GM23338 (cell line): ENCODE data around the gene TOMM7. TPM values are rescaled to one million over a fixed set of nuclear protein-coding genes. Genes with fewer than 3 reads are reported as not detected.

Experiments
- ATAC-seq: fragments of 200-7000 bp; cut with Tn5 transposase; 3 replicates; pipeline ENCODE4 v1.9.1; 2020
- DNase-seq: peaks from one replicate; pipeline ENCODE4 v3.0.0-alpha.2; 2015; ENCODE audit warnings: low spot score
- H2AFZ ChIP-seq: fragments of 200-600 bp; sonication (generic); 2 replicates; pipeline ENCODE4 v1.8.0; 2016; ENCODE audit warnings: antibody characterized with exemption, mild to moderate bottlenecking, moderate library complexity
- H3F3A ChIP-seq: fragments of 200-600 bp; sonication (generic); replicated peaks from 2 replicates; pipeline ENCODE4 v1.8.0; 2017; ENCODE audit warnings: antibody characterized with exemption, mixed run types, low read depth
- H3K27ac ChIP-seq: fragments of 200-600 bp; sonication (generic); 2 replicates; pipeline ENCODE4 v1.6.1; 2016; ENCODE audit warnings: low read depth
- H3K27me3 ChIP-seq: fragments of 200-600 bp; sonication (generic); 2 replicates; pipeline ENCODE4 v1.8.0; 2016; ENCODE audit warnings: mild to moderate bottlenecking, mixed run types, moderate library complexity; ENCODE audit not compliant: insufficient read depth
- H3K36me3 ChIP-seq: fragments of 200-600 bp; sonication (generic); 2 replicates; pipeline ENCODE4 v1.8.0; 2016; ENCODE audit warnings: mild to moderate bottlenecking; ENCODE audit not compliant: insufficient read depth
- H3K4me1 ChIP-seq: fragments of 200-600 bp; sonication (generic); 2 replicates; pipeline ENCODE4 v1.8.0; 2016; ENCODE audit warnings: mild to moderate bottlenecking, moderate library complexity; ENCODE audit not compliant: insufficient read depth
- H3K4me2 ChIP-seq: fragments of 200-600 bp; sonication (generic); 2 replicates; pipeline ENCODE4 v1.7.1; 2017; ENCODE audit warnings: mixed run types
- H3K4me3 ChIP-seq: fragments of 200-600 bp; sonication (generic); 2 replicates; pipeline ENCODE4 v1.6.1; 2016; ENCODE audit warnings: mixed run types
- H3K79me2 ChIP-seq: fragments of 200-600 bp; sonication (generic); replicated peaks from 2 replicates; pipeline ENCODE4 v1.8.0; 2017; ENCODE audit warnings: mild to moderate bottlenecking; ENCODE audit not compliant: insufficient read depth
- H3K9me2 ChIP-seq: fragments of 200-600 bp; sonication (generic); 2 replicates; pipeline ENCODE4 v1.8.0; 2017; ENCODE audit not compliant: insufficient read depth
- H4K20me1 ChIP-seq: fragments of 200-600 bp; sonication (generic); replicated peaks from 2 replicates; pipeline ENCODE4 v1.8.0; 2017; ENCODE audit warnings: mild to moderate bottlenecking; ENCODE audit not compliant: insufficient read depth
- H3K27ac Mint-ChIP-seq: 2 replicates; pipeline ENCODE4 v1.8.0; 2020; ENCODE audit warnings: inconsistent platforms, mild to moderate bottlenecking, moderate library complexity, mixed read lengths
- H3K27me3 Mint-ChIP-seq: 3 replicates; pipeline ENCODE4 v1.8.0; 2022; ENCODE audit warnings: low read depth, mild to moderate bottlenecking, moderate library complexity, mixed read lengths, inconsistent platforms; ENCODE audit not compliant: insufficient read depth, poor library complexity
- H3K36me3 Mint-ChIP-seq: 3 replicates; pipeline ENCODE4 v1.8.0; 2021; ENCODE audit warnings: low read depth, mild to moderate bottlenecking, inconsistent platforms, moderate library complexity, mixed read lengths
- H3K4me1 Mint-ChIP-seq: 3 replicates; pipeline ENCODE4 v1.8.0; 2020; ENCODE audit warnings: mild to moderate bottlenecking, inconsistent platforms, mixed read lengths
- H3K4me3 Mint-ChIP-seq: 3 replicates; pipeline ENCODE4 v1.8.0; 2021; ENCODE audit warnings: moderate library complexity, mild to moderate bottlenecking, inconsistent platforms, mixed read lengths
- H3K9me3 Mint-ChIP-seq: 3 replicates; pipeline ENCODE4 v1.8.0; 2020; ENCODE audit warnings: moderate library complexity, mild to moderate bottlenecking, inconsistent platforms, mixed read lengths
- CREB1 ChIP-seq: fragments of 250-450 bp; sonication (Bioruptor Pico); IDR thresholded peaks from 2 replicates; pipeline ENCODE4 v1.5.0; 2020; ENCODE audit warnings: low read depth, mild to moderate bottlenecking, moderate library complexity
- EZH2 ChIP-seq: fragments of 200-600 bp; sonication (generic); IDR thresholded peaks from one replicate; pipeline ENCODE4 v1.8.0; 2017; ENCODE audit warnings: antibody characterized with exemption, mild to moderate bottlenecking, low read depth; ENCODE audit not compliant: unreplicated experiment
- EZH2phosphoT487 ChIP-seq: fragments of 200-600 bp; sonication (generic); IDR thresholded peaks from one replicate; pipeline ENCODE4 v1.8.1; 2018; ENCODE audit warnings: antibody characterized with exemption; ENCODE audit not compliant: unreplicated experiment
- JUNB ChIP-seq: IDR thresholded peaks from one replicate; pipeline ENCODE4 v1.6.1; 2016; ENCODE audit warnings: antibody characterized with exemption; ENCODE audit not compliant: unreplicated experiment
- NANOG ChIP-seq: IDR thresholded peaks from 2 replicates; pipeline ENCODE4 v1.6.1; 2016; ENCODE audit warnings: antibody characterized with exemption, borderline replicate concordance
- POLR2AphosphoS5 ChIP-seq: IDR thresholded peaks from 2 replicates; pipeline ENCODE4 v1.6.1; 2016; ENCODE audit warnings: antibody characterized with exemption, low read depth
- STAT1 ChIP-seq: IDR thresholded peaks from one replicate; pipeline ENCODE4 v1.6.1; 2016; ENCODE audit warnings: antibody characterized with exemption; ENCODE audit not compliant: unreplicated experiment
- ZNF114 ChIP-seq: fragments of 250-450 bp; sonication (Bioruptor Pico); IDR thresholded peaks from 2 replicates; pipeline ENCODE4 v1.5.0; 2020; ENCODE audit warnings: mild to moderate bottlenecking, moderate library complexity
- ZNF331 ChIP-seq: fragments of 250-450 bp; sonication (Bioruptor Pico); IDR thresholded peaks from 2 replicates; pipeline ENCODE4 v1.5.0; 2020; ENCODE audit warnings: low read depth, mild to moderate bottlenecking, moderate library complexity
- polyA plus RNA-seq: library from polyadenylated mRNA; unstranded; fragments of >200 nt; fragmentation: Nextera tagmentation; extraction: Ambion mirVana; gene quantifications from 2 replicates; pipeline ENCODE4 v1.2.1, GENCODE V29; 2016
- total RNA-seq: library from RNA; depleted of rRNA; stranded (reverse); fragments of >200 nt; shearing (Covaris generic); gene quantifications from 2 replicates; pipeline ENCODE4 v1.2.3, GENCODE V29; 2014
- TF ChIP-seq, protein P1 (sequence below): IDR thresholded peaks from one replicate; pipeline ENCODE4 v1.6.1; 2018; ENCODE audit warnings: antibody characterized with exemption; ENCODE audit not compliant: unreplicated experiment
- TF ChIP-seq, protein P2 (sequence below): fragments of 250-450 bp; sonication (Bioruptor Pico); IDR thresholded peaks from 2 replicates; pipeline ENCODE4 v1.5.0; 2020; ENCODE audit warnings: mild to moderate bottlenecking, moderate library complexity
- TF ChIP-seq, protein P3 (sequence below): IDR thresholded peaks from 2 replicates; pipeline ENCODE4 v1.6.1; 2016; ENCODE audit warnings: antibody characterized with exemption
- TF ChIP-seq, protein P4 (sequence below), 2 experiments: fragments of 200-600 bp in 1 of 2; sonication (generic) in 1 of 2; conservative IDR thresholded peaks; 2 replicates each; pipeline versions ENCODE4 v1.5.1 to v1.6.1; 2016 to 2017; ENCODE audit warnings: antibody characterized with exemption in 2 of 2, low read depth in 2 of 2, mild to moderate bottlenecking in 2 of 2, moderate library complexity in 1 of 2

Gene TOMM7
- total and polyA plus RNA-seq, 2 experiments from 2014 or later: 164 to 920 TPM

DNA sequence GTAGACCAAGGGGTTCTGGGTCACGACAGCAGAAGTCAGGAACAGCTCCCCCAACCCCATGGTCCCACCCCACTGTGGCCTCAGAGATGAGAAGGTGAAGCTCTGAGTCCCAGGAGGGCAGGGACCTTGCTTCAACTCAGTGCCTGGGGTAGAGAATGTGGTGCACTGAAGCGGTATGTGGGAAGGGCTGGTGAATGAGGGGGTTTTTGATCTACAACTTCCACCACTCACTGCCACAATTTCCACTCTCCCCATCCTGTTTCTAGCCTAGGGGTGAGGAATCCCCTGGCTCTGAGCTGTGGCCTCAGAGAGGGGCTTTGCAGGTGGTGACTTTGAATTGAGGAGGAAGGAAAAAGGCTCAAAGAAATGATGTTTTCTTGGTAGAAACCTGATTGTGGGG, 44.9 kb upstream of the TOMM7 start:
- TF ChIP-seq, protein P1, sequence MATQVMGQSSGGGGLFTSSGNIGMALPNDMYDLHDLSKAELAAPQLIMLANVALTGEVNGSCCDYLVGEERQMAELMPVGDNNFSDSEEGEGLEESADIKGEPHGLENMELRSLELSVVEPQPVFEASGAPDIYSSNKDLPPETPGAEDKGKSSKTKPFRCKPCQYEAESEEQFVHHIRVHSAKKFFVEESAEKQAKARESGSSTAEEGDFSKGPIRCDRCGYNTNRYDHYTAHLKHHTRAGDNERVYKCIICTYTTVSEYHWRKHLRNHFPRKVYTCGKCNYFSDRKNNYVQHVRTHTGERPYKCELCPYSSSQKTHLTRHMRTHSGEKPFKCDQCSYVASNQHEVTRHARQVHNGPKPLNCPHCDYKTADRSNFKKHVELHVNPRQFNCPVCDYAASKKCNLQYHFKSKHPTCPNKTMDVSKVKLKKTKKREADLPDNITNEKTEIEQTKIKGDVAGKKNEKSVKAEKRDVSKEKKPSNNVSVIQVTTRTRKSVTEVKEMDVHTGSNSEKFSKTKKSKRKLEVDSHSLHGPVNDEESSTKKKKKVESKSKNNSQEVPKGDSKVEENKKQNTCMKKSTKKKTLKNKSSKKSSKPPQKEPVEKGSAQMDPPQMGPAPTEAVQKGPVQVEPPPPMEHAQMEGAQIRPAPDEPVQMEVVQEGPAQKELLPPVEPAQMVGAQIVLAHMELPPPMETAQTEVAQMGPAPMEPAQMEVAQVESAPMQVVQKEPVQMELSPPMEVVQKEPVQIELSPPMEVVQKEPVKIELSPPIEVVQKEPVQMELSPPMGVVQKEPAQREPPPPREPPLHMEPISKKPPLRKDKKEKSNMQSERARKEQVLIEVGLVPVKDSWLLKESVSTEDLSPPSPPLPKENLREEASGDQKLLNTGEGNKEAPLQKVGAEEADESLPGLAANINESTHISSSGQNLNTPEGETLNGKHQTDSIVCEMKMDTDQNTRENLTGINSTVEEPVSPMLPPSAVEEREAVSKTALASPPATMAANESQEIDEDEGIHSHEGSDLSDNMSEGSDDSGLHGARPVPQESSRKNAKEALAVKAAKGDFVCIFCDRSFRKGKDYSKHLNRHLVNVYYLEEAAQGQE: no peak
- TF ChIP-seq CREB1 (CRISPR knock-in tag) (no peak), EZH2phosphoT487 (no peak), ZNF114 (CRISPR knock-in tag) (no peak), JUNB (no peak), ZNF331 (CRISPR knock-in tag) (no peak), NANOG (no peak), EZH2 (no peak), STAT1 (no peak), POLR2AphosphoS5 (no peak)
- TF ChIP-seq, protein P2, sequence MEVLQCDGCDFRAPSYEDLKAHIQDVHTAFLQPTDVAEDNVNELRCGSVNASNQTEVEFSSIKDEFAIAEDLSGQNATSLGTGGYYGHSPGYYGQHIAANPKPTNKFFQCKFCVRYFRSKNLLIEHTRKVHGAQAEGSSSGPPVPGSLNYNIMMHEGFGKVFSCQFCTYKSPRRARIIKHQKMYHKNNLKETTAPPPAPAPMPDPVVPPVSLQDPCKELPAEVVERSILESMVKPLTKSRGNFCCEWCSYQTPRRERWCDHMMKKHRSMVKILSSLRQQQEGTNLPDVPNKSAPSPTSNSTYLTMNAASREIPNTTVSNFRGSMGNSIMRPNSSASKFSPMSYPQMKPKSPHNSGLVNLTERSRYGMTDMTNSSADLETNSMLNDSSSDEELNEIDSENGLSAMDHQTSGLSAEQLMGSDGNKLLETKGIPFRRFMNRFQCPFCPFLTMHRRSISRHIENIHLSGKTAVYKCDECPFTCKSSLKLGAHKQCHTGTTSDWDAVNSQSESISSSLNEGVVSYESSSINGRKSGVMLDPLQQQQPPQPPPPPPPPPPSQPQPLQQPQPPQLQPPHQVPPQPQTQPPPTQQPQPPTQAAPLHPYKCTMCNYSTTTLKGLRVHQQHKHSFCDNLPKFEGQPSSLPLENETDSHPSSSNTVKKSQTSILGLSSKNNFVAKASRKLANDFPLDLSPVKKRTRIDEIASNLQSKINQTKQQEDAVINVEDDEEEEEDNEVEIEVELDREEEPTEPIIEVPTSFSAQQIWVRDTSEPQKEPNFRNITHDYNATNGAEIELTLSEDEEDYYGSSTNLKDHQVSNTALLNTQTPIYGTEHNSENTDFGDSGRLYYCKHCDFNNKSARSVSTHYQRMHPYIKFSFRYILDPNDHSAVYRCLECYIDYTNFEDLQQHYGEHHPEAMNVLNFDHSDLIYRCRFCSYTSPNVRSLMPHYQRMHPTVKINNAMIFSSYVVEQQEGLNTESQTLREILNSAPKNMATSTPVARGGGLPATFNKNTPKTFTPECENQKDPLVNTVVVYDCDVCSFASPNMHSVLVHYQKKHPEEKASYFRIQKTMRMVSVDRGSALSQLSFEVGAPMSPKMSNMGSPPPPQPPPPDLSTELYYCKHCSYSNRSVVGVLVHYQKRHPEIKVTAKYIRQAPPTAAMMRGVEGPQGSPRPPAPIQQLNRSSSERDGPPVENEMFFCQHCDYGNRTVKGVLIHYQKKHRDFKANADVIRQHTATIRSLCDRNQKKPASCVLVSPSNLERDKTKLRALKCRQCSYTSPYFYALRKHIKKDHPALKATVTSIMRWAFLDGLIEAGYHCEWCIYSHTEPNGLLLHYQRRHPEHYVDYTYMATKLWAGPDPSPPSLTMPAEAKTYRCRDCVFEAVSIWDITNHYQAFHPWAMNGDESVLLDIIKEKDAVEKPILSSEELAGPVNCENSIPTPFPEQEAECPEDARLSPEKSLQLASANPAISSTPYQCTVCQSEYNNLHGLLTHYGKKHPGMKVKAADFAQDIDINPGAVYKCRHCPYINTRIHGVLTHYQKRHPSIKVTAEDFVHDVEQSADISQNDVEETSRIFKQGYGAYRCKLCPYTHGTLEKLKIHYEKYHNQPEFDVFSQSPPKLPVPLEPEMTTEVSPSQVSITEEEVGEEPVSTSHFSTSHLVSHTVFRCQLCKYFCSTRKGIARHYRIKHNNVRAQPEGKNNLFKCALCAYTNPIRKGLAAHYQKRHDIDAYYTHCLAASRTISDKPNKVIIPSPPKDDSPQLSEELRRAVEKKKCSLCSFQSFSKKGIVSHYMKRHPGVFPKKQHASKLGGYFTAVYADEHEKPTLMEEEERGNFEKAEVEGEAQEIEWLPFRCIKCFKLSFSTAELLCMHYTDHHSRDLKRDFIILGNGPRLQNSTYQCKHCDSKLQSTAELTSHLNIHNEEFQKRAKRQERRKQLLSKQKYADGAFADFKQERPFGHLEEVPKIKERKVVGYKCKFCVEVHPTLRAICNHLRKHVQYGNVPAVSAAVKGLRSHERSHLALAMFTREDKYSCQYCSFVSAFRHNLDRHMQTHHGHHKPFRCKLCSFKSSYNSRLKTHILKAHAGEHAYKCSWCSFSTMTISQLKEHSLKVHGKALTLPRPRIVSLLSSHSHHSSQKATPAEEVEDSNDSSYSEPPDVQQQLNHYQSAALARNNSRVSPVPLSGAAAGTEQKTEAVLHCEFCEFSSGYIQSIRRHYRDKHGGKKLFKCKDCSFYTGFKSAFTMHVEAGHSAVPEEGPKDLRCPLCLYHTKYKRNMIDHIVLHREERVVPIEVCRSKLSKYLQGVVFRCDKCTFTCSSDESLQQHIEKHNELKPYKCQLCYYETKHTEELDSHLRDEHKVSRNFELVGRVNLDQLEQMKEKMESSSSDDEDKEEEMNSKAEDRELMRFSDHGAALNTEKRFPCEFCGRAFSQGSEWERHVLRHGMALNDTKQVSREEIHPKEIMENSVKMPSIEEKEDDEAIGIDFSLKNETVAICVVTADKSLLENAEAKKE (CRISPR knock-in tag): no peak
- TF ChIP-seq, protein P3, sequence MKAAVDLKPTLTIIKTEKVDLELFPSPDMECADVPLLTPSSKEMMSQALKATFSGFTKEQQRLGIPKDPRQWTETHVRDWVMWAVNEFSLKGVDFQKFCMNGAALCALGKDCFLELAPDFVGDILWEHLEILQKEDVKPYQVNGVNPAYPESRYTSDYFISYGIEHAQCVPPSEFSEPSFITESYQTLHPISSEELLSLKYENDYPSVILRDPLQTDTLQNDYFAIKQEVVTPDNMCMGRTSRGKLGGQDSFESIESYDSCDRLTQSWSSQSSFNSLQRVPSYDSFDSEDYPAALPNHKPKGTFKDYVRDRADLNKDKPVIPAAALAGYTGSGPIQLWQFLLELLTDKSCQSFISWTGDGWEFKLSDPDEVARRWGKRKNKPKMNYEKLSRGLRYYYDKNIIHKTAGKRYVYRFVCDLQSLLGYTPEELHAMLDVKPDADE: no peak
- TF ChIP-seq, protein P4, sequence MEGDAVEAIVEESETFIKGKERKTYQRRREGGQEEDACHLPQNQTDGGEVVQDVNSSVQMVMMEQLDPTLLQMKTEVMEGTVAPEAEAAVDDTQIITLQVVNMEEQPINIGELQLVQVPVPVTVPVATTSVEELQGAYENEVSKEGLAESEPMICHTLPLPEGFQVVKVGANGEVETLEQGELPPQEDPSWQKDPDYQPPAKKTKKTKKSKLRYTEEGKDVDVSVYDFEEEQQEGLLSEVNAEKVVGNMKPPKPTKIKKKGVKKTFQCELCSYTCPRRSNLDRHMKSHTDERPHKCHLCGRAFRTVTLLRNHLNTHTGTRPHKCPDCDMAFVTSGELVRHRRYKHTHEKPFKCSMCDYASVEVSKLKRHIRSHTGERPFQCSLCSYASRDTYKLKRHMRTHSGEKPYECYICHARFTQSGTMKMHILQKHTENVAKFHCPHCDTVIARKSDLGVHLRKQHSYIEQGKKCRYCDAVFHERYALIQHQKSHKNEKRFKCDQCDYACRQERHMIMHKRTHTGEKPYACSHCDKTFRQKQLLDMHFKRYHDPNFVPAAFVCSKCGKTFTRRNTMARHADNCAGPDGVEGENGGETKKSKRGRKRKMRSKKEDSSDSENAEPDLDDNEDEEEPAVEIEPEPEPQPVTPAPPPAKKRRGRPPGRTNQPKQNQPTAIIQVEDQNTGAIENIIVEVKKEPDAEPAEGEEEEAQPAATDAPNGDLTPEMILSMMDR (conservative IDR thresholded peaks at IDR 0.05; ENCODE audit: low read depth in 2 of 2): no peak
- Histone ChIP-seq H3K27ac (no peak overlapping the region), H3K36me3 (no peaks in the 10 kb centered on the region), H3K4me3 (no peak overlapping the region), H3K27me3 (no peaks in the 10 kb centered on the region), H3K4me1 (peaks cover 7% of the 10 kb centered on the region), H2AFZ (no peak overlapping the region), H3K4me2 (no peak overlapping the region), H3K79me2 (no peaks in the 10 kb centered on the region), H4K20me1 (no peaks in the 10 kb centered on the region), H3K9me2 (peaks cover 9% of the 10 kb centered on the region; the same call in 1 of the 2 replicates), H3F3A (peaks cover 14% of the 10 kb centered on the region)
- ATAC-seq (no peak), DNase-seq (no peak)
- H3K27ac Mint-ChIP-seq: no peak overlapping the region
- H3K4me3 Mint-ChIP-seq: no peak overlapping the region
- H3K4me1 Mint-ChIP-seq: peaks cover 20% of the 10 kb centered on the region
- H3K36me3 Mint-ChIP-seq: peaks cover 26% of the 10 kb centered on the region
- H3K27me3 Mint-ChIP-seq: peaks cover 9% of the 10 kb centered on the region
- no peaks in the 10 kb centered on the region; the same call in 2 of the 3 replicates for H3K9me3 Mint-ChIP-seq
